Effector memory CD4-positive, alpha-beta T cell (primary cell): Measurements from ENCODE around the gene KATNA1.
A peak's percentile ranks its signal among the peaks of the same experiment; 100 is the strongest.

Experiments
- DNase-seq, 3 donors: peaks; one replicate each; pipeline ENCODE4 v3.0.0-alpha.2; 2020
- H3K27ac ChIP-seq: 2 replicates; pipeline ENCODE4 v1.7.0; 2013; ENCODE audit warnings: mild to moderate bottlenecking, low read length, moderate library complexity; ENCODE audit not compliant: insufficient read depth, poor library complexity, severe bottlenecking
- H3K27me3 ChIP-seq: replicated peaks from 2 replicates; pipeline ENCODE4 v1.7.0; 2013; ENCODE audit warnings: mild to moderate bottlenecking, low read length; ENCODE audit not compliant: insufficient read depth, control insufficient read depth, poor library complexity, severe bottlenecking
- H3K36me3 ChIP-seq: 2 replicates; pipeline ENCODE4 v1.7.0; 2013; ENCODE audit warnings: mild to moderate bottlenecking, low read length, moderate library complexity; ENCODE audit not compliant: control insufficient read depth, insufficient read depth
- H3K4me1 ChIP-seq: 2 replicates; pipeline ENCODE4 v1.7.0; 2013; ENCODE audit warnings: low read length, mild to moderate bottlenecking; ENCODE audit not compliant: control insufficient read depth, insufficient read depth, poor library complexity, severe bottlenecking
- H3K4me3 ChIP-seq: 2 replicates; pipeline ENCODE4 v1.7.0; 2013; ENCODE audit warnings: low read length, low read depth, mild to moderate bottlenecking; ENCODE audit not compliant: insufficient read depth, poor library complexity, severe bottlenecking
- H3K9me3 ChIP-seq: 2 replicates; pipeline ENCODE4 v1.7.0; 2013; ENCODE audit warnings: mild to moderate bottlenecking, low read length, moderate library complexity; ENCODE audit not compliant: control insufficient read depth

Gene KATNA1

GRCh38 chr6:149545754-149546471, 102.6 kb downstream of the KATNA1 start, which contains the start of gene PPIL4:
TSS of gene PPIL4 (minus strand) at chr6:149546043. CDS start at chr6:149546005, 38 bp downstream.
- H3K27ac ChIP-seq: peak within 1 kb of the TSS; percentile 100
- H3K4me3 ChIP-seq: peak within 1 kb of the TSS; percentile 100
- H3K36me3 ChIP-seq: no peaks in the 10 kb centered on the region
- peak; percentile 92 to 93 (median 93) for DNase-seq
- no peaks in the 10 kb centered on the region for H3K9me3 ChIP-seq
- peaks cover 16% of the 10 kb centered on the region for H3K4me1 ChIP-seq
- no peaks in the 10 kb centered on the region for H3K27me3 ChIP-seq

GRCh38 chr6:149545258-149545753, 103.2 kb downstream of the KATNA1 start:
- peak; percentile 56 to 68 (median 59) for DNase-seq
- no peaks in the 10 kb centered on the region for H3K9me3 ChIP-seq
- peak overlapping the region; percentile 100 for H3K4me3 ChIP-seq
- no peaks in the 10 kb centered on the region for H3K27me3 ChIP-seq
- peak overlapping the region; percentile 100 for H3K27ac ChIP-seq
- H3K4me1 ChIP-seq: peaks cover 16% of the 10 kb centered on the region
- H3K36me3 ChIP-seq: peaks cover 1% of the 10 kb centered on the region
